ENCODE data around the gene GARIN5B. TPM values are rescaled to one million over a fixed set of nuclear protein-coding genes. Genes with fewer than 3 reads are reported as not detected.

Gene GARIN5B
- total and polyA plus RNA-seq, 12 donors = not detected

DNA sequence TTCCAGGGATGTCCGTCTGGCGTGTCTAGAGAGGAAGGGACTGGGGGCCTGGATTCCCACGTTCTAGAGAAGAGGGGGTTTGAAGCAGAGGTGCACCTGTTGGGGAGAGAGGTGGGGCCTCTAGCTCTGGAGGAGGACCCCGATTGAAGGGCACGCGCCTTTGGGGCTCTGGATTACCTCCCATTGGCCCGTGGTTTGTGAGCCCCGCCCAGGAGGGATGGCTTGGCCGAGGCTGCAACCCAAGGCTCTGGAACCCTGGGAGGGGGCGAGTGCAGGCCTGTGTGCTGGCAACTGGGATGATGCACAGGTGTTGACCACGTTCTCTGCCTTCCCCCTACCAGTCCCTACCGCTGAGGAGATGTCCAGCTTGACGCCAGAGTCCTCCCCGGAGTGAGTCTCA, 58.1 kb downstream of the GARIN5B start:
- H3K9me3 ChIP-seq (replicated peaks in 1 of 3) = no peaks in the 10 kb centered on the region
- no peak overlapping the region for H3K27ac ChIP-seq
- no peak overlapping the region for H3K4me3 ChIP-seq
- TF ChIP-seq POLR2A (IDR thresholded peaks at IDR 0.05) = no peak
- TF ChIP-seq, protein P1, sequence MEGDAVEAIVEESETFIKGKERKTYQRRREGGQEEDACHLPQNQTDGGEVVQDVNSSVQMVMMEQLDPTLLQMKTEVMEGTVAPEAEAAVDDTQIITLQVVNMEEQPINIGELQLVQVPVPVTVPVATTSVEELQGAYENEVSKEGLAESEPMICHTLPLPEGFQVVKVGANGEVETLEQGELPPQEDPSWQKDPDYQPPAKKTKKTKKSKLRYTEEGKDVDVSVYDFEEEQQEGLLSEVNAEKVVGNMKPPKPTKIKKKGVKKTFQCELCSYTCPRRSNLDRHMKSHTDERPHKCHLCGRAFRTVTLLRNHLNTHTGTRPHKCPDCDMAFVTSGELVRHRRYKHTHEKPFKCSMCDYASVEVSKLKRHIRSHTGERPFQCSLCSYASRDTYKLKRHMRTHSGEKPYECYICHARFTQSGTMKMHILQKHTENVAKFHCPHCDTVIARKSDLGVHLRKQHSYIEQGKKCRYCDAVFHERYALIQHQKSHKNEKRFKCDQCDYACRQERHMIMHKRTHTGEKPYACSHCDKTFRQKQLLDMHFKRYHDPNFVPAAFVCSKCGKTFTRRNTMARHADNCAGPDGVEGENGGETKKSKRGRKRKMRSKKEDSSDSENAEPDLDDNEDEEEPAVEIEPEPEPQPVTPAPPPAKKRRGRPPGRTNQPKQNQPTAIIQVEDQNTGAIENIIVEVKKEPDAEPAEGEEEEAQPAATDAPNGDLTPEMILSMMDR (IDR thresholded peaks at IDR 0.05) = no peak
- 67 to 89% (median 80%) methylated on average over 6 to 14 of the region's 14 CpGs for WGBS, 4 donors
- peaks cover 3 to 9% of the 10 kb centered on the region in 2 donors for H3K4me1 ChIP-seq (replicated peaks in 1 of 2)
- no peak for DNase-seq
- no peaks in the 10 kb centered on the region for H3K27me3 ChIP-seq
- peaks cover 0 to 12% of the 10 kb centered on the region in 2 donors for H3K36me3 ChIP-seq (replicated peaks in 1 of 2)
- intact Hi-C loops (cut with DNase I) = loop anchor here in 1 of 2 donors (5.0 kb wide), 1 partner anchor 77 kb away; the partner anchor contains the start of gene TMEM238

Other genes starting within 250 kb of the GARIN5B start
- 100 to 1,000 TPM in 1 of 9 donors, 10 to 100 TPM in 8; 45.8 to 113 (median 74.2) TPM for gene PPP1R12C, start 245.6 kb downstream of the GARIN5B start, total RNA-seq
- gene PPP1R12C, start 245.6 kb downstream of the GARIN5B start, polyA plus RNA-seq = 100 to 1,000 TPM in 2 of 3 donors, 10 to 100 TPM in 1; 22.1 to 251 (median 220) TPM
- 10 to 100 TPM in 1 of 9 donors, 1 to 10 TPM in 1, under 1 TPM in 4, not detected in 3; 0.36 to 11.1 (median 0.90) TPM for gene TNNT1, start 214.1 kb downstream of the GARIN5B start, total RNA-seq
- 1 to 10 TPM in 1 of 3 donors, under 1 TPM in 1, not detected in 1; 0.48 to 2.5 TPM for gene TNNT1, start 214.1 kb downstream of the GARIN5B start, polyA plus RNA-seq
- 100 to 1,000 TPM in 1 of 9 donors, 10 to 100 TPM in 1, 1 to 10 TPM in 1, not detected in 6; 9.7 to 461 (median 20.5) TPM for gene TNNI3, start 205.5 kb downstream of the GARIN5B start, total RNA-seq
- gene TNNI3, start 205.5 kb downstream of the GARIN5B start, polyA plus RNA-seq = 10 to 100 TPM in 2 of 3 donors, under 1 TPM in 1; 0.51 to 25.3 (median 24.4) TPM
- gene DNAAF3, start 196.6 kb downstream of the GARIN5B start, total RNA-seq = 1 to 10 TPM; 1.9 to 5.8 (median 3.4) TPM
- gene DNAAF3, start 196.6 kb downstream of the GARIN5B start, polyA plus RNA-seq = 1 to 10 TPM; 2.1 to 4.5 (median 3.9) TPM
- gene SYT5, start 183.0 kb downstream of the GARIN5B start, total RNA-seq = 10 to 100 TPM in 2 of 9 donors, 1 to 10 TPM in 2, under 1 TPM in 2, not detected in 3; 0.07 to 12.1 (median 3.5) TPM
- gene SYT5, start 183.0 kb downstream of the GARIN5B start, polyA plus RNA-seq = 10 to 100 TPM; 19.5 to 52.0 (median 22.1) TPM
- gene PTPRH, start 153.8 kb downstream of the GARIN5B start, total RNA-seq = 100 to 1,000 TPM in 1 of 9 donors, 10 to 100 TPM in 8; 42.8 to 159 (median 54.8) TPM
- 10 to 100 TPM; 30.1 to 54.9 (median 34.9) TPM for gene PTPRH, start 153.8 kb downstream of the GARIN5B start, polyA plus RNA-seq
- 1 to 10 TPM; 1.5 to 5.2 (median 4.1) TPM for gene TMEM86B, start 134.5 kb downstream of the GARIN5B start, total RNA-seq
- 10 to 100 TPM in 2 of 3 donors, under 1 TPM in 1; 0.20 to 47.8 (median 23.1) TPM for gene TMEM86B, start 134.5 kb downstream of the GARIN5B start, polyA plus RNA-seq
- 100 to 1,000 TPM in 2 of 9 donors, 10 to 100 TPM in 7; 28.9 to 116 (median 87.2) TPM for gene PPP6R1, start 104.2 kb downstream of the GARIN5B start, total RNA-seq
- 100 to 1,000 TPM in 1 of 3 donors, 10 to 100 TPM in 2; 33.4 to 102 (median 56.1) TPM for gene PPP6R1, start 104.2 kb downstream of the GARIN5B start, polyA plus RNA-seq
- gene HSPBP1, start 83.2 kb downstream of the GARIN5B start, total RNA-seq = 10 to 100 TPM; 22.0 to 46.0 (median 31.8) TPM
- 10 to 100 TPM; 18.8 to 49.8 (median 49.2) TPM for gene HSPBP1, start 83.2 kb downstream of the GARIN5B start, polyA plus RNA-seq
- 10 to 100 TPM in 7 of 9 donors, 1 to 10 TPM in 2; 2.0 to 24.9 (median 13.1) TPM for gene BRSK1, start 79.3 kb downstream of the GARIN5B start, total RNA-seq
- 10 to 100 TPM in 2 of 3 donors, 1 to 10 TPM in 1; 7.2 to 64.3 (median 27.6) TPM for gene BRSK1, start 79.3 kb downstream of the GARIN5B start, polyA plus RNA-seq
- gene TMEM150B, start 37.9 kb downstream of the GARIN5B start, total RNA-seq = 10 to 100 TPM in 2 of 9 donors, 1 to 10 TPM in 6, under 1 TPM in 1; 0.11 to 20.8 (median 7.9) TPM
- gene TMEM150B, start 37.9 kb downstream of the GARIN5B start, polyA plus RNA-seq = 1 to 10 TPM in 2 of 3 donors, under 1 TPM in 1; 0.51 to 4.7 (median 2.5) TPM
- gene KMT5C, start 23.4 kb downstream of the GARIN5B start, total RNA-seq = 10 to 100 TPM in 6 of 9 donors, 1 to 10 TPM in 3; 3.9 to 38.3 (median 14.9) TPM
- 10 to 100 TPM in 2 of 3 donors, 1 to 10 TPM in 1; 1.4 to 56.7 (median 30.3) TPM for gene KMT5C, start 23.4 kb downstream of the GARIN5B start, polyA plus RNA-seq
- gene COX6B2, start 8.5 kb downstream of the GARIN5B start, total RNA-seq = under 1 TPM in 2 of 9 donors, not detected in 7; 0.17 to 0.18 TPM
- not detected for gene COX6B2, start 8.5 kb downstream of the GARIN5B start, polyA plus RNA-seq
- gene IL11, start 7.2 kb upstream of the GARIN5B start, total RNA-seq = under 1 TPM in 2 of 9 donors, not detected in 7; 0.17 to 0.28 TPM
- 1 to 10 TPM in 1 of 3 donors, under 1 TPM in 1, not detected in 1; 0.24 to 1.1 TPM for gene IL11, start 7.2 kb upstream of the GARIN5B start, polyA plus RNA-seq
- 1 to 10 TPM in 2 of 9 donors, under 1 TPM in 1, not detected in 6; 0.55 to 2.3 (median 1.1) TPM for gene TMEM190, start 13.6 kb upstream of the GARIN5B start, total RNA-seq
- 10 to 100 TPM in 1 of 3 donors, 1 to 10 TPM in 1, under 1 TPM in 1; 0.62 to 63.0 (median 4.7) TPM for gene TMEM190, start 13.6 kb upstream of the GARIN5B start, polyA plus RNA-seq
- 1 to 10 TPM in 8 of 9 donors, under 1 TPM in 1; 0.28 to 9.3 (median 2.9) TPM for gene TMEM238, start 21.0 kb upstream of the GARIN5B start, total RNA-seq
- gene TMEM238, start 21.0 kb upstream of the GARIN5B start, polyA plus RNA-seq = under 1 TPM in 1 of 3 donors, not detected in 2; 0.13 TPM
- gene RPL28, start 22.7 kb upstream of the GARIN5B start, total RNA-seq = 1,000 to 10,000 TPM in 4 of 9 donors, 100 to 1,000 TPM in 5; 194 to 2,378 (median 694) TPM
- 1,000 to 10,000 TPM in 2 of 3 donors, 100 to 1,000 TPM in 1; 577 to 2,804 (median 2,164) TPM for gene RPL28, start 22.7 kb upstream of the GARIN5B start, polyA plus RNA-seq
- 10 to 100 TPM; 13.0 to 57.1 (median 20.3) TPM for gene UBE2S, start 44.5 kb upstream of the GARIN5B start, total RNA-seq
- gene UBE2S, start 44.5 kb upstream of the GARIN5B start, polyA plus RNA-seq = 10 to 100 TPM in 2 of 3 donors, 1 to 10 TPM in 1; 8.8 to 18.0 (median 11.9) TPM
- gene SHISA7, start 80.0 kb upstream of the GARIN5B start, total RNA-seq = under 1 TPM in 5 of 9 donors, not detected in 4; 0.08 to 0.49 (median 0.20) TPM
- gene SHISA7, start 80.0 kb upstream of the GARIN5B start, polyA plus RNA-seq = 1 to 10 TPM in 2 of 3 donors, under 1 TPM in 1; 0.47 to 1.3 (median 1.1) TPM
- 100 to 1,000 TPM in 1 of 9 donors, 10 to 100 TPM in 8; 58.2 to 181 (median 78.3) TPM for gene ISOC2, start 98.4 kb upstream of the GARIN5B start, total RNA-seq
- 100 to 1,000 TPM in 1 of 3 donors, 10 to 100 TPM in 2; 18.1 to 119 (median 75.0) TPM for gene ISOC2, start 98.4 kb upstream of the GARIN5B start, polyA plus RNA-seq
- gene C19orf85, start 101.5 kb upstream of the GARIN5B start, total RNA-seq = not detected
- not detected for gene C19orf85, start 101.5 kb upstream of the GARIN5B start, polyA plus RNA-seq
- 10 to 100 TPM in 3 of 9 donors, 1 to 10 TPM in 5, under 1 TPM in 1; 0.83 to 27.9 (median 8.7) TPM for gene ZNF628, start 113.4 kb upstream of the GARIN5B start, total RNA-seq
- gene ZNF628, start 113.4 kb upstream of the GARIN5B start, polyA plus RNA-seq = 10 to 100 TPM in 1 of 3 donors, 1 to 10 TPM in 1, under 1 TPM in 1; 0.04 to 17.5 (median 3.7) TPM
- 10 to 100 TPM in 6 of 9 donors, 1 to 10 TPM in 3; 4.9 to 46.7 (median 18.3) TPM for gene NAT14, start 121.9 kb upstream of the GARIN5B start, total RNA-seq
- gene NAT14, start 121.9 kb upstream of the GARIN5B start, polyA plus RNA-seq = 100 to 1,000 TPM in 1 of 3 donors, 10 to 100 TPM in 1, 1 to 10 TPM in 1; 6.2 to 108 (median 53.8) TPM
- gene SSC5D, start 125.2 kb upstream of the GARIN5B start, total RNA-seq = 1 to 10 TPM in 8 of 9 donors, under 1 TPM in 1; 0.33 to 6.8 (median 4.4) TPM
- gene SSC5D, start 125.2 kb upstream of the GARIN5B start, polyA plus RNA-seq = 1 to 10 TPM; 1.3 to 10.0 (median 1.5) TPM
- gene SBK2, start 173.9 kb upstream of the GARIN5B start, total RNA-seq = not detected
- gene SBK2, start 173.9 kb upstream of the GARIN5B start, polyA plus RNA-seq = not detected
- gene SBK3, start 182.3 kb upstream of the GARIN5B start, total RNA-seq = under 1 TPM in 2 of 9 donors, not detected in 7; 0.18 to 0.68 TPM
- gene SBK3, start 182.3 kb upstream of the GARIN5B start, polyA plus RNA-seq = under 1 TPM in 1 of 3 donors, not detected in 2; 0.10 TPM
- 10 to 100 TPM in 2 of 9 donors, 1 to 10 TPM in 7; 2.1 to 15.8 (median 7.9) TPM for gene ZNF579, start 217.6 kb upstream of the GARIN5B start, total RNA-seq
- 10 to 100 TPM in 2 of 3 donors, 1 to 10 TPM in 1; 2.8 to 27.1 (median 12.2) TPM for gene ZNF579, start 217.6 kb upstream of the GARIN5B start, polyA plus RNA-seq
- 10 to 100 TPM in 4 of 9 donors, 1 to 10 TPM in 5; 4.4 to 19.7 (median 9.2) TPM for gene FIZ1, start 236.3 kb upstream of the GARIN5B start, total RNA-seq
- gene FIZ1, start 236.3 kb upstream of the GARIN5B start, polyA plus RNA-seq = 10 to 100 TPM in 2 of 3 donors, 1 to 10 TPM in 1; 6.3 to 19.6 (median 15.2) TPM
- 10 to 100 TPM in 8 of 9 donors, 1 to 10 TPM in 1; 7.7 to 83.7 (median 24.6) TPM for gene ZNF524, start 237.0 kb upstream of the GARIN5B start, total RNA-seq
- 10 to 100 TPM in 2 of 3 donors, under 1 TPM in 1; 0.93 to 57.6 (median 57.1) TPM for gene ZNF524, start 237.0 kb upstream of the GARIN5B start, polyA plus RNA-seq
- gene ZNF865, start 242.4 kb upstream of the GARIN5B start, total RNA-seq = 10 to 100 TPM in 5 of 9 donors, 1 to 10 TPM in 3, under 1 TPM in 1; 0.72 to 19.6 (median 10.3) TPM
- 10 to 100 TPM in 2 of 3 donors, 1 to 10 TPM in 1; 2.0 to 24.7 (median 11.7) TPM for gene ZNF865, start 242.4 kb upstream of the GARIN5B start, polyA plus RNA-seq

All from adrenal gland (tissue), 12 donors.